BJ (cell line): Measurements from ENCODE around the gene PPP1R8. TPM values are rescaled to one million over a fixed set of nuclear protein-coding genes. Genes with fewer than 3 reads are reported as not detected.
"Not testable (repeated sequence)": the region's sequence is repeated elsewhere in the genome, so short reads cannot be mapped to it uniquely, and the experiment has no call there.

Source experiments
- CTCF ChIA-PET: fragments of 350-600 bp; formaldehyde crosslinking; extraction: SDS; loops from one replicate; lab custom pipeline; 2021; ENCODE audit warnings: antibody characterized with exemption, inconsistent platforms; lab: Yijun Ruan, JAX
- POLR2A ChIA-PET: fragments of 300-600 bp; sonication (Branson Sonifier 250); formaldehyde crosslinking; extraction: SDS; loops from one replicate; lab custom pipeline; 2021; ENCODE audit warnings: antibody characterized with exemption; lab: Charles Lee
- DNase-seq: peaks from one replicate; pipeline ENCODE4 v3.0.0-alpha.2; 2011; ENCODE audit warnings: low read depth
- H3K27me3 ChIP-seq: 2 replicates; pipeline ENCODE4 v1.6.0; 2011; ENCODE audit warnings: low read length; ENCODE audit not compliant: control insufficient read depth, insufficient read depth
- H3K36me3 ChIP-seq: 2 replicates; pipeline ENCODE4 v1.5.1; 2011; ENCODE audit warnings: low read length; ENCODE audit not compliant: control insufficient read depth, insufficient read depth
- H3K4me3 ChIP-seq: 2 replicates; pipeline ENCODE4 v1.5.1; 2011; ENCODE audit warnings: low read depth, mild to moderate bottlenecking, control low read depth, low read length
- CTCF ChIP-seq: IDR thresholded peaks from 2 replicates; pipeline ENCODE4 v1.5.1; 2011; ENCODE audit warnings: low read depth, mild to moderate bottlenecking, control low read depth, inconsistent platforms, low read length, moderate library complexity; ENCODE audit not compliant: insufficient read depth
- polyA plus RNA-seq: library from polyadenylated mRNA; depleted of rRNA; stranded (reverse); fragments of >200 nt; gene quantifications from 2 replicates; pipeline ENCODE4 v1.2.3, GENCODE V29; 2011

Gene PPP1R8
- polyA plus RNA-seq, 1 experiment = 54.7 TPM

GRCh38 chr1:27824411-27824810, 6.2 kb upstream of the PPP1R8 start:
- peaks cover 6% of the 10 kb centered on the region; the same call in 1 of the 2 replicates for H3K36me3 ChIP-seq
- no peak for TF ChIP-seq CTCF
- no peaks in the 10 kb centered on the region for H3K27me3 ChIP-seq
- POLR2A ChIA-PET = no interaction called here
- CTCF ChIA-PET = no interaction called here
- DNase-seq = no peak
- H3K4me3 ChIP-seq = no peak overlapping the region

DNA sequence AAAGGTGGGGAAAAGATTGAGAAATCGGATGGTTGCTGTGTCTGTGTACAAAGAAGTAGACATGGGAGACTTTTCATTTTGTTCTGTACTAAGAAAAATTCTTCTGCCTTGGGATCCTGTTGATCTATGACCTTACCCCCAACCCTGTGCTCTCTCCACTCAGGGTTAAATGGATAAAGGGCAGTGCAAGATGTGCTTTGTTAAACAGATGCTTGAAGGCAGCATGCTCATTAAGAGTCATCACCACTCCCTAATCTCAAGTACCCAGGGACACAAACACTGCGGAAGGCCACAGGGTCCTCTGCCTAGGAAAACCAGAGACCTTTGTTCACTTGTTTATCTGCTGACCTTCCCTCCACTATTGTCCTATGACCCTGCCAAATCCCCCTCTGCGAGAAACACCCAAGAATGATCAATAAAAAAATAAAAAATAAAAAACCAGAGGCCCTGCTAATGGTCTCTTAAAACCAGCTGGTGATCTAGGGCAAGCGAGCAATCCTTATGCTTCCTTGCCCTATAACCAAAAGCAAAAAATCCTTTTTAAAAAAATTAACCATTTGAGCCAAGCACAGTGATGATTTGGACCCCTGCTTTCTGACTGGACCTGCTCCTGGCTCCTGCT, 1.1 kb upstream of the PPP1R8 start:
- POLR2A ChIA-PET = not testable (repeated sequence)

DNA sequence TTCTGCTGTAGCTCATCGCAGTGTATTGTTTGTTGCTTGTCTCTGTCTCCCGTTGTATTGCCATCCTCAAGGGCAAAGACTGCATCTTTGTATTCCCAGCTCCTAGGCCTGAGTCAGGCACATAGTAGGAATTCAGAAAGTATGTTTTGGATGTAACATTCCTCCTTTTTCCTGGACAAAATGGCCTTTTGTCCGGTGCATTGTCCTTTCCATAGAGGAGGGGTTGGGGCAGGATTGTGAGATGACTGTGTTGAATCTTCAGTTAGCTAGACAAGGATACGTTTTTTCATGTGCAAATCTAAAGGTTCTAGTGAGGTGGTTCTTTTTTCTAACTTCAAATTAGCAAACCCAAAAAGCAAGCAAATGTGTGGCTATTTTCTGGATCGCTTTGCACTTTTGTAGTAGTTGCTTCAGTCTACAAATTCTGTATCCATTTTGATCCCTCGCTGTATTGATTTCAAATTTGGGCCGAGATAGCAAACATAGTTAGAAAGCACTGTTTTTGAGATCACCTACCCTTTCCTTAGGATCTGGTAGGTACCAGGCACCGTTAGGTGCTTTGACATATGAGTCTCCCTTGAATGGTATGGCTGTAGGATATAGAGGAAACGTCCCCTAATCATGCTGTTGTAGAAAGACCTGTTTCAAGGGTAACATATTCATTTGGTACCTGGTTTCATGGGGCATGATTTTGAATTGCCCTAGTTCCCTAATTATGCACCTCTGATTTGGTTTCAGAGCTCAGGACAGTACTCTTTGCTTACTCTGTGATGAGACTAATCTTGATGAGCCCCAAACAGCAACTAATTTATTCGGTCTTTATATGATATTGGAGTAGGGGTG, 1.2 kb downstream of the PPP1R8 start:
- POLR2A ChIA-PET = no interaction called here
- CTCF ChIA-PET = interaction anchor here (1.5 kb wide), 1 partner anchor 10 kb away, joined by 5 read pairs; no protein-coding TSS in a partner anchor
- DNase-seq = no peak
- no peaks in the 10 kb centered on the region for H3K27me3 ChIP-seq
- peak overlapping the region; percentile 69 for H3K4me3 ChIP-seq
- TF ChIP-seq CTCF = no peak
- H3K36me3 ChIP-seq = no peaks in the 10 kb centered on the region; the same call in 1 of the 2 replicates

More for the DNA sequence above, 1.1 kb upstream of the PPP1R8 start:
- H3K27me3 ChIP-seq, CTCF ChIA-PET, H3K36me3 ChIP-seq, H3K4me3 ChIP-seq, DNase-seq: not testable (repeated sequence)

DNA sequence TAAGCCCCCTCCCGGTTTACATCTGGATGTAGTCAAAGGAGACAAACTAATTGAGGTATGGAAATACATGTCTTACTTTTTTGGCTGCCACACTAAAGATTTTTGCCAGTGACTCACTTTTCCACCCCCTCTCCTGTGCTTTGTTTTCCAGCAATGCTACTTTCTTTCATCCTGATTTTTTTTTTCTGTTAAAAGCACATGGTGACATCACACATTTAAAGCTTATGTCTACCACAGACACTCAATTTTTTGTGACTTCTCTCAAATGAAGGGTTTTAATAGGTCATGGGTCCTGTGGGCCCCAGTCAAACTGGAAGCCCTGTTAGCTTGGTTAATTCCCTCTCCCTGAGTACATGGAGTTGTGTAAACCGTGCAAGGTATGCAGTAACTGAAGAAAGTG, 2.2 kb downstream of the PPP1R8 start:
- ChIA-PET POLR2A (no interaction called here), CTCF (interaction anchor here (1.5 kb wide), 1 partner anchor 9 kb away, joined by 5 read pairs; no protein-coding TSS in a partner anchor)
- Histone ChIP-seq H3K4me3 (no peak overlapping the region), H3K36me3 (no peaks in the 10 kb centered on the region; the same call in 1 of the 2 replicates), H3K27me3 (no peaks in the 10 kb centered on the region)
- DNase-seq = peak; percentile 6
- TF ChIP-seq CTCF = no peak

DNA sequence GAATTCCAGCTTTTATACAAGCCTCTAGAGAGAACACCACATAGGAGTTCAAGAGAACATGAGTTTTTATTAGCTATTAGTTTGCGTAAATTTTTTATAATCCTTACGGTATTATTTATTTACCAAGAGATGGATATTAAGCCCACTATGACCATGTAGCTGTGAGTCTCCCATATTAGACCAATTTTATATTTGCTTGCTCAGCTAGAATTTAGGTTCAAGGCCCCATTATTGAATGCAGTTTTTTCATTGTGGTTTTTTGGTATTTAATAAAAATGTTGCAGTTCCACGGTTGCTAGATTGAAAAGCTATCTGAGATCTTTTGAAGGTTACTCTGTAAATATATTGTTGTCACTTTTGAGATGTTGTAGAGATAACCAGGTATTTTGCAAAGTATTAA, 2.9 kb downstream of the PPP1R8 start:
- Histone ChIP-seq H3K36me3 (no peaks in the 10 kb centered on the region; the same call in 1 of the 2 replicates), H3K4me3 (no peak overlapping the region), H3K27me3 (no peaks in the 10 kb centered on the region)
- ChIA-PET POLR2A (no interaction called here), CTCF (no interaction called here)
- DNase-seq = no peak
- TF ChIP-seq CTCF = no peak
